GM12878 (cell line): ENCODE measurements around the gene HAPSTR1. TPM values are rescaled to one million over a fixed set of nuclear protein-coding genes. Genes with fewer than 3 reads are reported as not detected.

Experiments
- ATAC-seq: fragments of 200-7000 bp; cut with Tn5 transposase; 3 replicates; pipeline ENCODE4 v1.9.1; 2020; ENCODE audit warnings: mild to moderate bottlenecking, moderate library complexity
- BruUV-seq: library from RNA; stranded (reverse); fragments of 400-500 nt; replicated peaks from 2 replicates; lab custom pipeline; 2021; lab: Mats Ljungman, UMichigan
- CTCF ChIA-PET: fragments of 300-600 bp; sonication (Branson Sonifier 250); formaldehyde crosslinking; extraction: SDS; loops from one replicate; lab custom pipeline; 2021; ENCODE audit warnings: inconsistent platforms; lab: Yijun Ruan, JAX
- POLR2A ChIA-PET: fragments of 350-600 bp; formaldehyde crosslinking; extraction: SDS; loops from one replicate; lab custom pipeline; 2021; ENCODE audit warnings: inconsistent platforms; lab: Charles Lee
- RAD21 ChIA-PET: fragments of 300-600 bp; sonication (Branson Sonifier 250); formaldehyde crosslinking; loops from one replicate; lab custom pipeline; 2023; ENCODE audit warnings: antibody characterized with exemption; ENCODE audit not compliant: unreplicated experiment; lab: Charles Lee
- SMC1A ChIA-PET: fragments of 300-600 bp; sonication (Branson Sonifier 250); formaldehyde crosslinking; loops from one replicate; lab custom pipeline; 2023; ENCODE audit not compliant: unreplicated experiment, uncharacterized antibody; lab: Charles Lee
- DNase-seq: peaks from one replicate; pipeline ENCODE4 v3.0.0-alpha.2; 2011; ENCODE audit warnings: low read depth, low spot score
- FAIRE-seq: peaks from 3 replicates; lab custom pipeline; 2011; peaks lifted over from hg19 to GRCh38; lab: Jason Lieb, UNC
- H2AFZ ChIP-seq: 2 replicates; pipeline ENCODE4 v1.6.0; 2011; ENCODE audit warnings: low read depth, low read length, control low read depth; ENCODE audit not compliant: control insufficient read depth
- H3K27ac ChIP-seq: 2 replicates; pipeline ENCODE4 v1.5.1; 2011; ENCODE audit warnings: control low read depth; ENCODE audit not compliant: control insufficient read depth, insufficient read depth
- H3K27me3 ChIP-seq, 2 experiments: replicated peaks in 1 of 2; 2 replicates each; pipeline versions ENCODE4 v1.6.0 to v1.6.1; 2011; ENCODE audit warnings: low read length in 1 of 2; ENCODE audit not compliant: control insufficient read depth in 2 of 2, insufficient read depth in 2 of 2
- H3K36me3 ChIP-seq, 2 experiments: 2 replicates each; pipeline ENCODE4 v1.5.1; 2011; ENCODE audit warnings: low read length in 1 of 2; ENCODE audit not compliant: control insufficient read depth in 2 of 2, insufficient read depth in 2 of 2
- H3K4me1 ChIP-seq: 2 replicates; pipeline ENCODE4 v1.6.1; 2011; ENCODE audit warnings: mild to moderate bottlenecking, low read length, moderate library complexity, mixed read lengths; ENCODE audit not compliant: control insufficient read depth, insufficient read depth
- H3K4me2 ChIP-seq: 2 replicates; pipeline ENCODE4 v1.6.0; 2011; ENCODE audit warnings: control low read depth; ENCODE audit not compliant: control insufficient read depth, insufficient read depth
- H3K4me3 ChIP-seq: fragments of 200-600 bp; sonication (generic); 2 replicates; pipeline ENCODE4 v1.5.1; 2016
- H3K79me2 ChIP-seq: 2 replicates; pipeline ENCODE4 v1.6.0; 2011; ENCODE audit warnings: low read length; ENCODE audit not compliant: control insufficient read depth, insufficient read depth
- H3K9ac ChIP-seq: 2 replicates; pipeline ENCODE4 v1.8.0; 2011; ENCODE audit warnings: low read length, control low read depth, mixed read lengths; ENCODE audit not compliant: control insufficient read depth, insufficient read depth
- H3K9me3 ChIP-seq: replicated peaks from 3 replicates; pipeline ENCODE4 v1.5.1; 2011; ENCODE audit warnings: mild to moderate bottlenecking, low read length; ENCODE audit not compliant: control insufficient read depth, insufficient read depth
- H4K20me1 ChIP-seq: 2 replicates; pipeline ENCODE4 v1.6.0; 2011; ENCODE audit not compliant: control insufficient read depth, insufficient read depth
- BCL11A ChIP-seq: IDR thresholded peaks from 2 replicates; pipeline ENCODE4 v1.6.1; 2011; ENCODE audit warnings: low read depth, low read length
- CEBPB ChIP-seq, 2 experiments: fragments of 150-350 bp in 1 of 2; IDR thresholded peaks; 2 replicates each; pipeline ENCODE4 v1.6.1; 2012 to 2014; ENCODE audit warnings: low read depth in 2 of 2, low read length in 2 of 2, borderline replicate concordance in 1 of 2, inconsistent platforms in 1 of 2
- FOS ChIP-seq: IDR thresholded peaks from 3 replicates; pipeline ENCODE4 v1.6.1; 2011; ENCODE audit warnings: borderline replicate concordance; ENCODE audit not compliant: insufficient read length; ENCODE audit errors: extremely low read depth
- FOXK2 ChIP-seq: fragments of 450-650 bp; IDR thresholded peaks from 2 replicates; pipeline ENCODE4 v1.6.1; 2017; ENCODE audit warnings: mild to moderate bottlenecking, moderate library complexity
- HSF1 ChIP-seq: fragments of 150-350 bp; IDR thresholded peaks from 2 replicates; pipeline ENCODE4 v1.6.1; 2014; ENCODE audit warnings: mild to moderate bottlenecking, low read depth, low read length
- IKZF1 ChIP-seq: fragments of 450-650 bp; conservative IDR thresholded peaks from 2 replicates; pipeline ENCODE4 v1.6.1; 2017; ENCODE audit warnings: antibody characterized with exemption, mild to moderate bottlenecking
- KAT2A ChIP-seq: conservative IDR thresholded peaks from 2 replicates; pipeline ENCODE4 v1.6.1; 2011; ENCODE audit warnings: low read depth, low read length; ENCODE audit not compliant: control insufficient read depth
- KDM1A ChIP-seq: fragments of 200-600 bp; sonication (generic); IDR thresholded peaks from 2 replicates; pipeline ENCODE4 v1.6.1; 2016; ENCODE audit warnings: borderline replicate concordance
- MTA2 ChIP-seq: fragments of 450-650 bp; IDR thresholded peaks from 2 replicates; pipeline ENCODE4 v1.6.1; 2016; ENCODE audit warnings: low read depth, mild to moderate bottlenecking, moderate library complexity
- REST ChIP-seq: IDR thresholded peaks from 2 replicates; pipeline ENCODE4 v1.6.1; 2012; ENCODE audit warnings: mild to moderate bottlenecking, low read depth, low read length
- SIX5 ChIP-seq: IDR thresholded peaks from 2 replicates; pipeline ENCODE4 v1.6.1; 2011; ENCODE audit warnings: mild to moderate bottlenecking, low read depth, low read length, moderate library complexity; ENCODE audit not compliant: severe bottlenecking
- SMAD5 ChIP-seq: IDR thresholded peaks from 2 replicates; pipeline ENCODE4 v1.6.1; 2016; ENCODE audit warnings: antibody characterized with exemption, low read depth
- SRF ChIP-seq, 2 experiments: IDR thresholded peaks; 2 replicates each; pipeline ENCODE4 v1.6.1; 2011; ENCODE audit warnings: low read depth in 2 of 2, low read length in 2 of 2, mild to moderate bottlenecking in 1 of 2, moderate library complexity in 1 of 2
- STAT1 ChIP-seq: fragments of 450-650 bp; conservative IDR thresholded peaks from 2 replicates; pipeline ENCODE4 v1.6.1; 2014; ENCODE audit warnings: antibody characterized with exemption, mild to moderate bottlenecking
- WRNIP1 ChIP-seq: IDR thresholded peaks from 2 replicates; pipeline ENCODE4 v1.6.1; 2011; ENCODE audit warnings: low read depth, low read length, improper control_type of control experiment, borderline replicate concordance
- ZBED1 ChIP-seq: IDR thresholded peaks from 2 replicates; pipeline ENCODE4 v1.6.1; 2016; ENCODE audit warnings: borderline replicate concordance
- WGBS: methylation state at CpG from one replicate; pipeline ENCODE4 v1.1.6; 2016; ENCODE audit warnings: low lambda C conversion rate; ENCODE audit not compliant: insufficient replicate concordance, insufficient coverage; ENCODE audit errors: missing lambda C conversion rate; 5-methylcytosine and 5-hydroxymethylcytosine counted together
- in situ Hi-C: fragments of 300-500 bp; cut with MboI; formaldehyde crosslinking; loops from 9 replicates; pipeline ENCODE4 v1.14.3; 2018; ENCODE audit warnings: mixed read lengths
- intact Hi-C: fragments of 100-400 bp; cut with micrococcal nuclease; formaldehyde crosslinking; loops from one replicate; pipeline ENCODE4 v1.14.2; 2022; ENCODE audit not compliant: unreplicated experiment
- polyA plus RNA-seq, 11 experiments: library from polyadenylated mRNA; depleted of rRNA in 4 of 11; unstranded in 6 of 11; stranded (reverse) in 5 of 11; fragments of >200 nt; fragmentation: Nextera tagmentation in 4 of 11; fragmentation: Illumina TruSeq in 1 of 11; extraction: Ambion mirVana in 4 of 11; extraction: Trizol in 1 of 11; gene quantifications; 1 replicate in 1 of 11; 2 replicates in 10 of 11; pipeline versions ENCODE4 v1.2.1 to v1.2.3, GENCODE V29; 2011 to 2016; ENCODE audit warnings: inconsistent platforms in 2 of 11, missing spikeins in 2 of 11, low read depth in 1 of 11
- total RNA-seq, 4 experiments: library from RNA; depleted of rRNA in 3 of 4; stranded (reverse); fragments of >200 nt in 3 of 4; fragmentation: Illumina TruSeq in 1 of 4; extraction: Trizol in 1 of 4; gene quantifications; 2 replicates each; pipeline versions ENCODE4 v1.2.1 to v1.2.3, GENCODE V29; 2013 to 2021
- TF ChIP-seq, protein P1 (sequence below), 3 experiments: IDR thresholded peaks in 2 of 3; conservative IDR thresholded peaks in 1 of 3; 2 replicates each; pipeline ENCODE4 v1.5.1; 2011; ENCODE audit warnings: low read depth in 3 of 3, low read length in 3 of 3, mild to moderate bottlenecking in 3 of 3, control low read depth in 2 of 3, moderate library complexity in 2 of 3, inconsistent platforms in 1 of 3, mixed read lengths in 1 of 3; ENCODE audit not compliant: control insufficient read depth in 2 of 3, insufficient read depth in 1 of 3; ENCODE audit errors: extremely low read depth in 1 of 3

Gene HAPSTR1
- total and polyA plus RNA-seq, 10 of the 15 experiments (the other 5 are each of a cell fraction or from before 2014, with no cell fraction given): 8.7 to 52.5 (median 23.1) TPM

- BruUV-seq: no TSS peak
- SMC1A ChIA-PET: no interaction called here
- Histone ChIP-seq H3K36me3 (no peaks in the 10 kb centered on the region), H3K27ac (no peak overlapping the region), H3K9me3 (no peaks in the 10 kb centered on the region; the same call in 1 of the 3 replicates), H3K4me3 (no peak overlapping the region), H2AFZ (no peak overlapping the region), H3K4me2 (no peak overlapping the region), H3K79me2 (no peaks in the 10 kb centered on the region), H3K27me3 (no peaks in the 10 kb centered on the region), H4K20me1 (no peaks in the 10 kb centered on the region), H3K4me1 (peaks cover 9% of the 10 kb centered on the region), H3K9ac (no peak overlapping the region)
- DNase-seq: no peak
- CTCF ChIA-PET: interaction anchor here (0.7 to 0.9 kb wide), 2 partner anchors 8 to 132 kb away, joined by 3 read pairs; no protein-coding TSS in a partner anchor
- in situ Hi-C loops (no loop called here), intact Hi-C loops (no loop called here)
- 93% methylated on average over 5 of the region's 6 CpGs for WGBS
- FAIRE-seq: no peak
- no peak for ATAC-seq
- POLR2A ChIA-PET: no interaction called here
- RAD21 ChIA-PET: no interaction called here
- no peak for TF ChIP-seq REST
- TF ChIP-seq, protein P1, sequence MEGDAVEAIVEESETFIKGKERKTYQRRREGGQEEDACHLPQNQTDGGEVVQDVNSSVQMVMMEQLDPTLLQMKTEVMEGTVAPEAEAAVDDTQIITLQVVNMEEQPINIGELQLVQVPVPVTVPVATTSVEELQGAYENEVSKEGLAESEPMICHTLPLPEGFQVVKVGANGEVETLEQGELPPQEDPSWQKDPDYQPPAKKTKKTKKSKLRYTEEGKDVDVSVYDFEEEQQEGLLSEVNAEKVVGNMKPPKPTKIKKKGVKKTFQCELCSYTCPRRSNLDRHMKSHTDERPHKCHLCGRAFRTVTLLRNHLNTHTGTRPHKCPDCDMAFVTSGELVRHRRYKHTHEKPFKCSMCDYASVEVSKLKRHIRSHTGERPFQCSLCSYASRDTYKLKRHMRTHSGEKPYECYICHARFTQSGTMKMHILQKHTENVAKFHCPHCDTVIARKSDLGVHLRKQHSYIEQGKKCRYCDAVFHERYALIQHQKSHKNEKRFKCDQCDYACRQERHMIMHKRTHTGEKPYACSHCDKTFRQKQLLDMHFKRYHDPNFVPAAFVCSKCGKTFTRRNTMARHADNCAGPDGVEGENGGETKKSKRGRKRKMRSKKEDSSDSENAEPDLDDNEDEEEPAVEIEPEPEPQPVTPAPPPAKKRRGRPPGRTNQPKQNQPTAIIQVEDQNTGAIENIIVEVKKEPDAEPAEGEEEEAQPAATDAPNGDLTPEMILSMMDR (IDR thresholded peaks at IDR 0.05 in 2 of 3, conservative IDR thresholded peaks at IDR 0.05 in 1 of 3; ENCODE audit: control insufficient read depth in 2 of 3, extremely low read depth in 1 of 3, insufficient read depth in 1 of 3, low read depth in 3 of 3, low read length in 3 of 3): no peak
- no peak for TF ChIP-seq IKZF1
- TF ChIP-seq SMAD5: no peak
- no peak for TF ChIP-seq MTA2
- TF ChIP-seq HSF1: no peak
- TF ChIP-seq BCL11A: no peak
- TF ChIP-seq FOXK2: no peak
- no peak for TF ChIP-seq ZBED1
- no peak for TF ChIP-seq CEBPB (IDR thresholded peaks at IDR 0.05; ENCODE audit: borderline replicate concordance in 1 of 2, low read depth in 2 of 2, low read length in 2 of 2)
- TF ChIP-seq KAT2A: no peak
- no peak for TF ChIP-seq STAT1
- no peak for TF ChIP-seq SRF (IDR thresholded peaks at IDR 0.05; ENCODE audit: low read depth in 2 of 2, low read length in 2 of 2)
- TF ChIP-seq FOS: no peak
- TF ChIP-seq KDM1A: no peak
- TF ChIP-seq WRNIP1: no peak
- no peak for TF ChIP-seq SIX5
Measured at GRCh38 chr16:9081843-9082242, 9.6 kb upstream of the HAPSTR1 start.
